Measurements from ENCODE around the gene OR8A1.
"Not testable (repeated sequence)": the region's sequence is repeated elsewhere in the genome, so short reads cannot be mapped to it uniquely, and the experiment has no call there.

OR8A1 gene

GRCh38 chr11:124597626-124598025, 27.8 kb downstream of the OR8A1 start:
- TF ChIP-seq CTCF (IDR thresholded peaks at IDR 0.05; ENCODE audit: insufficient read depth, low read length, missing control alignments), result no peak
- POLR2A ChIA-PET, result no interaction called here
- H3K4me3 ChIP-seq (ENCODE audit: low read depth, low read length), result no peak overlapping the region
- DNase-seq (ENCODE audit: low read depth, low spot score), result no peak
- CTCF ChIA-PET, result no interaction called here

GRCh38 chr11:124600621-124601320, 31.0 kb downstream of the OR8A1 start:
- POLR2A ChIA-PET, result no interaction called here
- H3K4me3 ChIP-seq (ENCODE audit: low read depth, low read length), result no peak overlapping the region
- no peak for TF ChIP-seq CTCF (IDR thresholded peaks at IDR 0.05; ENCODE audit: insufficient read depth, low read length, missing control alignments)
- CTCF ChIA-PET, result interaction anchor here (0.9 to 2.9 kb wide), 5 partner anchors 15 to 199 kb away, joined by 3 to 8 read pairs (median 4); partner anchors contain the start of gene TBRG1
- DNase-seq (ENCODE audit: low read depth, low spot score), result no peak

- ChIA-PET POLR2A (no interaction called here), CTCF (interaction anchor here (1.3 to 2.9 kb wide), 3 partner anchors 17 to 200 kb away, joined by 3 to 8 read pairs (median 6); no protein-coding TSS in a partner anchor)
- no peak for DNase-seq (ENCODE audit: low read depth, low spot score)
- no peak for TF ChIP-seq CTCF (IDR thresholded peaks at IDR 0.05; ENCODE audit: insufficient read depth, low read length, missing control alignments)
- no peak overlapping the region for H3K4me3 ChIP-seq (ENCODE audit: low read depth, low read length)
These were observed 32.4 kb downstream of the OR8A1 start for GRCh38 chr11:124602193-124602592.

- POLR2A ChIA-PET; DNase-seq (ENCODE audit: low read depth, low spot score); H3K4me3 ChIP-seq (ENCODE audit: low read depth, low read length): not testable (repeated sequence)
- CTCF ChIA-PET, result interaction anchor here (1.4 to 2.3 kb wide), 2 partner anchors 187 to 201 kb away, joined by 3 to 6 read pairs; no protein-coding TSS in a partner anchor
These were observed 32.9 kb downstream of the OR8A1 start for GRCh38 chr11:124602723-124603122.

- ChIA-PET POLR2A (no interaction called here), CTCF (no interaction called here)
- no peak for DNase-seq (ENCODE audit: low read depth, low spot score)
- no peak for TF ChIP-seq CTCF (IDR thresholded peaks at IDR 0.05; ENCODE audit: insufficient read depth, low read length, missing control alignments)
- H3K4me3 ChIP-seq (ENCODE audit: low read depth, low read length), result no peak overlapping the region
These were observed 35.9 kb downstream of the OR8A1 start for GRCh38 chr11:124605719-124606118.

- ChIA-PET CTCF (interaction anchor here (0.7 to 1.0 kb wide), 2 partner anchors 15 to 206 kb away, joined by 3 read pairs; no protein-coding TSS in a partner anchor), POLR2A (no interaction called here)
- H3K4me3 ChIP-seq (ENCODE audit: low read depth, low read length), result no peak overlapping the region
- no peak for DNase-seq (ENCODE audit: low read depth, low spot score)
- TF ChIP-seq CTCF (IDR thresholded peaks at IDR 0.05; ENCODE audit: insufficient read depth, low read length, missing control alignments), result no peak
These were observed 38.4 kb downstream of the OR8A1 start for GRCh38 chr11:124608147-124608546.

GRCh38 chr11:124610295-124610694, 40.5 kb downstream of the OR8A1 start:
- no peak for DNase-seq (ENCODE audit: low read depth, low spot score)
- no peak for TF ChIP-seq CTCF (IDR thresholded peaks at IDR 0.05; ENCODE audit: insufficient read depth, low read length, missing control alignments)
- CTCF ChIA-PET, result interaction anchor here (0.7 kb wide), 1 partner anchor 203 kb away, joined by 3 read pairs; no protein-coding TSS in a partner anchor
- no peak overlapping the region for H3K4me3 ChIP-seq (ENCODE audit: low read depth, low read length)
- POLR2A ChIA-PET, result no interaction called here
